Heart right ventricle (tissue), 16 donors: ENCODE results near the gene PCDH15. TPM values are rescaled to one million over a fixed set of nuclear protein-coding genes. Genes with fewer than 3 reads are reported as not detected.

Experiments used
- ATAC-seq, 8 donors: fragments of 200-7000 bp; cut with Tn5 transposase; one replicate each; pipeline ENCODE4 v1.9.1; 2020; ENCODE audit warnings: mild to moderate bottlenecking in 8 of 8, moderate library complexity in 8 of 8, moderate number of reproducible peaks in 1 of 8
- DNase-seq, 2 donors: peaks; one replicate each; pipeline ENCODE4 v3.0.0-alpha.2; 2020
- H3K27ac ChIP-seq, 10 donors: fragments of 200-600 bp; sonication (generic) in 2 of 10; one replicate each; pipeline versions ENCODE4 v1.5.0 to v1.8.0; 2020 to 2022; ENCODE audit warnings: mild to moderate bottlenecking in 3 of 10
- H3K27me3 ChIP-seq, 7 donors: fragments of 200-600 bp; one replicate each; pipeline ENCODE4 v1.8.0; 2021 to 2022; ENCODE audit warnings: mild to moderate bottlenecking in 2 of 7
- H3K36me3 ChIP-seq, 9 donors: fragments of 200-600 bp; sonication (generic) in 1 of 9; one replicate each; pipeline versions ENCODE4 v1.5.0 to v1.8.0; 2020 to 2022; ENCODE audit warnings: mild to moderate bottlenecking in 2 of 9
- H3K4me1 ChIP-seq, 9 donors: fragments of 200-600 bp; sonication (generic) in 1 of 9; one replicate each; pipeline versions ENCODE4 v1.5.0 to v1.8.0; 2020 to 2022; ENCODE audit warnings: mild to moderate bottlenecking in 4 of 9
- H3K4me3 ChIP-seq, 10 donors: fragments of 200-600 bp; sonication (generic) in 2 of 10; one replicate each; pipeline versions ENCODE4 v1.5.0 to v1.8.0; 2020 to 2022; ENCODE audit warnings: mild to moderate bottlenecking in 7 of 10, moderate library complexity in 2 of 10
- H3K9me3 ChIP-seq, 11 donors: fragments of 200-600 bp in 10 of 11; sonication (generic) in 2 of 11; one replicate each; pipeline versions ENCODE4 v1.5.0 to v1.8.0; 2013 to 2022; ENCODE audit warnings: mild to moderate bottlenecking in 2 of 11, control low read depth in 1 of 11, moderate library complexity in 1 of 11
- CTCF ChIP-seq, 9 donors: fragments of 200-600 bp; sonication (generic) in 2 of 9; IDR thresholded peaks; one replicate each; pipeline versions ENCODE4 v1.5.0 to v1.8.0; 2021 to 2022; ENCODE audit warnings: antibody characterized with exemption in 9 of 9, mild to moderate bottlenecking in 5 of 9, moderate library complexity in 1 of 9
- WGBS, 2 donors: extraction: QIAGEN DNeasy Blood & Tissue Kit; methylation state at CpG; one replicate each; pipeline ENCODE4 v1.1.7; 2013; ENCODE audit warnings: inconsistent platforms in 1 of 2; 5-methylcytosine and 5-hydroxymethylcytosine counted together
- intact Hi-C, 10 donors: fragments of 100-400 bp; cut with DNase I; formaldehyde crosslinking; loops; one replicate each; pipeline versions ENCODE4 v1.11.1 to v1.14.2; 2022
- polyA plus RNA-seq, 2 donors: library from polyadenylated mRNA; stranded (reverse); fragments of 200-250 nt; gene quantifications; one replicate each; pipeline ENCODE4 v1.2.3, GENCODE V29; 2013
- total RNA-seq, 10 donors: library from RNA; stranded (reverse); fragmentation: NEBNext Ultra II Directional in 3 of 10; extraction: Animal tissue kit (Norgen Biotek cat#: 25700) in 3 of 10; gene quantifications; one replicate each; pipeline versions ENCODE4 v1.2.1 to v1.2.4, GENCODE V29; 2021 to 2023
- donor health status: Arrhythmogenic right ventricular cardiomyopathy.
- donor health status: ischemic (EF 13 %, LVEDD 7.1; RV severe dilation, severe dysfunction).
- donor health status: healthy with polysubstance abuse.
- donor health status: DM: no; HTN: yes; CAD: no.
- donor health status: DM: no; HTN: no; CAD: no.
- donor health status: ischemic (EF 25% LVEDD 6.9; RV normal size, moderate dysfunction).
- donor health status: ischemic (EF 25% LVEDD 5.7; RV mildly dilated, moderate dysfunction).
- donor health status: healthy.
- donor health status: DM: yes; HTN: yes; CAD: no.
- donor health status: Ischemic cardiomyopathy.
- donor health status: ischemic (EF 35%, LVEDD 5.7; RV mildly dilated, moderate dysfunction).
- donor health status: nonischemic (EF 11% LVEDD 7.7; RV severe dilation, severe dysfunction).
- donor health status: DM: yes; HTN: yes; CAD: no.
- donor health status: PGD.
- donor health status: ischemic (EF 29% LVEDD 5.4; RV normal size, mild dysfunction).
- donor health status: nonischemic (EF 23%, LVEDD 6.1; RV moderate dilation, normal function).

Gene PCDH15
- total and polyA plus RNA-seq, 12 donors: 0.05 to 1.00 (median 0.34) TPM

GRCh38 chr10:54441275-54441674 is 359.8 kb downstream of the PCDH15 start:
- no peaks in the 10 kb centered on the region for H3K36me3 ChIP-seq
- TF ChIP-seq CTCF (IDR thresholded peaks at IDR 0.05): no peak
- no peak overlapping the region for H3K27ac ChIP-seq
- DNase-seq (no peak), ATAC-seq (no peak)
- 89 to 93% methylated on average over 2 of the region's 2 CpGs for WGBS, 2 donors
- no peaks in the 10 kb centered on the region for H3K9me3 ChIP-seq
- H3K4me3 ChIP-seq: no peak overlapping the region
- H3K4me1 ChIP-seq: no peaks in the 10 kb centered on the region
- no peaks in the 10 kb centered on the region for H3K27me3 ChIP-seq
- intact Hi-C loops: no loop called here

- no peak overlapping the region for H3K4me3 ChIP-seq
- H3K9me3 ChIP-seq: peaks cover 0 to 15% (median 0%) of the 10 kb centered on the region in 11 donors
- intact Hi-C loops: no loop called here
- H3K4me1 ChIP-seq: no peaks in the 10 kb centered on the region
- no peak for DNase-seq
- H3K36me3 ChIP-seq: no peaks in the 10 kb centered on the region
- ATAC-seq: no peak
- TF ChIP-seq CTCF (IDR thresholded peaks at IDR 0.05): no peak
- no peaks in the 10 kb centered on the region for H3K27me3 ChIP-seq
- no peak overlapping the region for H3K27ac ChIP-seq
Observed at GRCh38 chr10:54434782-54435181, 366.2 kb downstream of the PCDH15 start.

GRCh38 chr10:54415483-54415882 is 385.5 kb downstream of the PCDH15 start:
- intact Hi-C loops: no loop called here
- Histone ChIP-seq H3K4me1 (no peaks in the 10 kb centered on the region), H3K27me3 (no peaks in the 10 kb centered on the region), H3K9me3 (peaks cover 0 to 4% (median 0%) of the 10 kb centered on the region in 11 donors), H3K27ac (no peak overlapping the region), H3K36me3 (no peaks in the 10 kb centered on the region), H3K4me3 (no peak overlapping the region)
- no peak for DNase-seq
- TF ChIP-seq CTCF (IDR thresholded peaks at IDR 0.05): no peak
- WGBS, 2 donors: 88% methylated on average over 1 of the region's 1 CpG
- no peak for ATAC-seq

- H3K9me3 ChIP-seq: peaks cover 0 to 9% (median 0%) of the 10 kb centered on the region in 11 donors
- peak in 5 of 9 donors; percentile 29 to 45 (median 35) for TF ChIP-seq CTCF (IDR thresholded peaks at IDR 0.05)
- H3K4me3 ChIP-seq: no peak overlapping the region
- ATAC-seq (no peak), DNase-seq (no peak)
- H3K27ac ChIP-seq: no peak overlapping the region
- H3K27me3 ChIP-seq: peaks cover 0 to 3% (median 0%) of the 10 kb centered on the region in 7 donors
- WGBS, 2 donors: 48 to 61% methylated on average over 1 of the region's 1 CpG
- H3K36me3 ChIP-seq: no peaks in the 10 kb centered on the region
- intact Hi-C loops: loop anchor here in 1 of 10 donors (10.0 kb wide), 1 partner anchor 798 kb away; no protein-coding TSS in a partner anchor
- no peaks in the 10 kb centered on the region for H3K4me1 ChIP-seq
Observed at GRCh38 chr10:54402576-54402975, 398.5 kb downstream of the PCDH15 start.
